ENCODE data around the gene ANTXR1. TPM values are rescaled to one million over a fixed set of nuclear protein-coding genes. Genes with fewer than 3 reads are reported as not detected.

ANTXR1 gene
- total RNA-seq, 1 donor from 2014 or later: 69.5 TPM

GRCh38 chr2:69241664-69242514 is 228.9 kb downstream of the ANTXR1 start:
- H3K36me3 Mint-ChIP-seq: peaks cover 40% of the 10 kb centered on the region
- H3K4me3 Mint-ChIP-seq: peak overlapping the region; percentile 28
- H3K4me1 Mint-ChIP-seq (ENCODE audit: unreplicated experiment): peaks cover 17% of the 10 kb centered on the region
- H3K27ac Mint-ChIP-seq: peak overlapping the region; percentile 13
- no peak for TF ChIP-seq CTCF (conservative IDR thresholded peaks at IDR 0.05)
- no peak for DNase-seq (ENCODE audit: extremely low spot score, unreplicated experiment)
- no peaks in the 10 kb centered on the region for H3K9me3 Mint-ChIP-seq
- no peaks in the 10 kb centered on the region for H3K27me3 Mint-ChIP-seq

GRCh38 chr2:69242651-69243051 is 229.7 kb downstream of the ANTXR1 start:
- H3K27ac Mint-ChIP-seq: peak overlapping the region; percentile 13
- peaks cover 40% of the 10 kb centered on the region for H3K36me3 Mint-ChIP-seq

DNA sequence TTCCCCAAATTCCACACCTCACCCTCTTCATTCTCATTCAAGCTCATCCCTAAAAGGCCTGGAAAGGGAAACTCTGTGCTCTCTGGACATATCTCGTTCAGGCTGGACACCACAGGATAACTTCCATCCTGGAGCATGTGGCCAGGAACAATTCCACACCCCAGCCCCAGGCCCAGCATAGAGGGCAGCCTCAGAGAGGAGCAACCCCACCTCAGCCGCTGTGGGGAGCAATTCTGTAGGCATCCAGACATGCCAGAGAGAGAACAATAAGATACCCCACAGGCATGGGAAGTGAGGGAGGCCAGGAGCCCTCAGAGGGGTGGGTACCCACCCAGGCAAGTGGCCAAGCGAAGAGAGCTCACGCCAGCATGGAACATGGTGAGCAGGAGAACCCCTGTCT is 230.7 kb downstream of the ANTXR1 start:
- no peak for DNase-seq (ENCODE audit: extremely low spot score, unreplicated experiment)
- Mint-ChIP-seq H3K27ac (no peak overlapping the region), H3K27me3 (no peaks in the 10 kb centered on the region), H3K9me3 (no peaks in the 10 kb centered on the region), H3K4me3 (no peak overlapping the region), H3K4me1 (ENCODE audit: unreplicated experiment) (peaks cover 17% of the 10 kb centered on the region), H3K36me3 (peaks cover 35% of the 10 kb centered on the region)
- TF ChIP-seq CTCF (conservative IDR thresholded peaks at IDR 0.05): no peak

More at GRCh38 chr2:69242651-69243051, 229.7 kb downstream of the ANTXR1 start:
- Mint-ChIP-seq H3K27me3 (no peaks in the 10 kb centered on the region), H3K9me3 (no peaks in the 10 kb centered on the region), H3K4me3 (peak overlapping the region; percentile 58), H3K4me1 (ENCODE audit: unreplicated experiment) (peaks cover 17% of the 10 kb centered on the region)
- no peak for DNase-seq (ENCODE audit: extremely low spot score, unreplicated experiment)
- TF ChIP-seq CTCF (conservative IDR thresholded peaks at IDR 0.05): no peak

GRCh38 chr2:69244882-69245281 is 231.9 kb downstream of the ANTXR1 start:
- peaks cover 17% of the 10 kb centered on the region for H3K4me1 Mint-ChIP-seq (ENCODE audit: unreplicated experiment)
- no peak overlapping the region for H3K27ac Mint-ChIP-seq
- H3K27me3 Mint-ChIP-seq: no peaks in the 10 kb centered on the region
- peaks cover 32% of the 10 kb centered on the region for H3K36me3 Mint-ChIP-seq
- H3K4me3 Mint-ChIP-seq: no peak overlapping the region
- TF ChIP-seq CTCF (conservative IDR thresholded peaks at IDR 0.05): no peak
- H3K9me3 Mint-ChIP-seq: no peaks in the 10 kb centered on the region
- DNase-seq (ENCODE audit: extremely low spot score, unreplicated experiment): no peak

DNA sequence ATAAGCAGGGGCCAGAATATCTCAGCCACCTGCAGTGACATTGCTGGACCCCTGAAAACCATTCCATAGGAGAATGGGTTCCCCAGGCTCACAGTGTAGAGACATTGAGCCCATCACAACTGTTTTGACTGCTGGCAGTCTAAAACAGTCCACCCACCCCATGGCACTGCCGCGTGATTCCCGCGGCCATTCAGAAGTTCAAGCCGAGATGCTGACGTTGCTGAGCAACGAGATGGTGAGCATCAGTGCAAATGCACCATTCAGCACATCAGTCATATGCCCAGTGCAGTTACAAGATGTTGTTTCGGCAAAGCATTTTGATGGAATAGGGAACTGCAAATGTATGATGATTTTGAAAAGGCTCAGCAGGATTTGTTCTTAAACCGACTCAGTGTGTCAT is 234.6 kb downstream of the ANTXR1 start:
- no peak for TF ChIP-seq CTCF (conservative IDR thresholded peaks at IDR 0.05)
- Mint-ChIP-seq H3K36me3 (peaks cover 31% of the 10 kb centered on the region), H3K9me3 (no peaks in the 10 kb centered on the region), H3K4me1 (ENCODE audit: unreplicated experiment) (peaks cover 5% of the 10 kb centered on the region), H3K27ac (no peak overlapping the region), H3K4me3 (no peak overlapping the region), H3K27me3 (no peaks in the 10 kb centered on the region)
- no peak for DNase-seq (ENCODE audit: extremely low spot score, unreplicated experiment)

Data from type B pancreatic cell (in vitro differentiated cells).